ELR (cell line): ENCODE data around the gene MBP.

Source experiments
- DNase-seq: peaks from one replicate; pipeline ENCODE4 v3.0.0-alpha.2; 2015; ENCODE audit warnings: low read depth

Gene MBP

DNA sequence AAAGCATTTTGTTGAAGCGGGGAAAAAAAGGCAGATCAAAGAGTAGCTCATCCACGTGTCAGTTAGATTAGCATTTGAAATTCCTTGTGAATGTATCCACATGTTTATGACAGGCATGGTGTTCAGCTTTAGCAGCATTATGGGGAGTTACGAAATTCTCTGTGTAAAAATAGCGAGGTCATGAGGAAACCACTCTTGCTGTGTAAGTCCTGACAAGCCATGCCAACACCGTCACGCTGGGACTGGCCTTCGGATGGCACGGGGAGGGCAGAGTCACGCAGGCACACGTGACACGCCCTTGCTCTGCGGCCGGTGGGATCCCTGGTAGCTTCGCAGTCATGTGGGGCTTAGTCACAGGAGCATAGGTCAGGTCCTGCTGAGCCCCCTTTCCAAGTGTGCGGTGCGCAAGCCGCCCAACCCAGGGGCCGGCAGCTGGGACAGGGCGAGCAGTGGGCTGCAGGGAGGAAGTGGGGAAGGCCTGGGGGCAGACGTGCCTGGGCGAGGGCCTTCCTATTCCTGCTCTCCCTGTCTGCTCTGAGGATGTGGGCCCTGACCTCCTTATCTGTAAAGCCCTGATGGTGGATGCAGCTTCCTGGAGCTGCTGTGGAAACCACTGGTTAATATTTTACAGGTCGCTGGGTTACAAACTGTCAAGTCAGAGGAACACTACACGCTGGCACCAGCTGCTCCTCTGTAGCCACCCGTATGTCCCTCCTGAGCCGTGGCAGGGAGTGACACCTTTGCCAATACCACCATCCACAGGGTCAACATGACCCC lies 18.0 kb downstream of the MBP start:
- peak; percentile 69 for DNase-seq

DNA sequence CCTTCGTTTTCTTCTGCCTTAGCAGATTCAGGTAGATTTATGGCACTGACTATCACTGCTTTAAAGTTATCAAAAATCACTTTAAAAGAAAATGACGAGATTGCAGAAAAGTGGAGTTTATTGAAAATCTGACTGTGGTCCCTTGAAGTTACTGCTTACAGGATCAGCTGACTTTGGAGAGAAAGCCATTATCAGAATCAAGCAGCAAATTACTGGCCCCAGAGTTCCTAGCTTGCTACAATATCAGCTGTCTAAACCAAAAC lies 18.5 kb downstream of the MBP start:
- no peak for DNase-seq

DNA sequence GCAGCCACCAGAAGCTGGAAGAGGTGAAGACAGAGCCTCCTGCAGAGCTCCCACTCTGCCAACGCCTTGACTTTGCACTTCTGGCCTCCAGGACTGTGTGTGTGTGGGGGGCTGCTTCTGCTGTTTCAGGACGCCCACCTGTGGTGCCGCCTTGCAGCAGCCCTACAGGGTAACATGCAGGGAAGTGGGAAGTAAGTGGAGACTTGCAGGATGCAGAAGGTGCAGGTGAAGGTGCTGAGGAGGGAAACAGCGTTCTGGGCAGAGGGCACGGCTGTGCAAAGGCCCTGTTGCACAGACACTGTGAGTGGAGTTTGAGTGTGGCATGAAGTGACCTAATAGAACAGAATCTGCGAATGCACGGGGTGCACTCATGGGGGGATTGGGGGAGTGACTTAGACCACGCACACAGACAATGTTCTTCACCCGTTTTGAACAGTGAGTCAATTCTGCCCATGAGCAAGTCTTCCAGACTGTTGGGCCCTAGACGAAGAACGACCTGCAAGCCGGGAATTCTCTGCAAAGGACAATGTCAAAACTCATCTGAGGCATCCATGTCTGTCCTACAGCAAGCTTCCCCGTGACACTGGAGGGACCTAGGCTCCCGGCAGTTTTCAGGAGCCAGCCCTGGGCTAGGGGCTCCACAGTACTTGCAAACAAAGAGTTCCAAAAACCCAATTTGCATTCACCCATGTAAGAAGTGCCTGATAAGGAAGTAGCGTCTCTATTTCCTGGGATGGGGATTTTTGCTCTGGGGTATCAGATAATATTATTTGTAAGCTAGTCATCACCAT lies 19.0 kb downstream of the MBP start:
- no peak for DNase-seq

DNA sequence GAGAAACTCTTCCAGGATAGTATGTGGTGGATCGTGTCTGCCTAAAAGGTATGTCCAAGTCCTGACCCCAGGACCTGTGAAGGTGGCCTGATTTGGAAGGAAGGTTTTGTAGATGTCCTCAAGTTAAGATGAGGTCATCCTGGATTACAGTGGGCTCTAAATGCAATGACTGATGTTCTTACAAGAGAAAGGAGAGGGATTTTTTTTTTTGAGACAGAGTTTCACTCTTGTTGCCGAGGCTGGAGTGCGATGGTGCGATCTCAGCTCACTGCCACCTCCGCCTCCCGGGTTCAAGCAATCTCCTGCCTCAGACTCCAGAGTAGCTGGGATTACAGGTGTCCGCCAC lies 19.9 kb downstream of the MBP start:
- no peak for DNase-seq

DNA sequence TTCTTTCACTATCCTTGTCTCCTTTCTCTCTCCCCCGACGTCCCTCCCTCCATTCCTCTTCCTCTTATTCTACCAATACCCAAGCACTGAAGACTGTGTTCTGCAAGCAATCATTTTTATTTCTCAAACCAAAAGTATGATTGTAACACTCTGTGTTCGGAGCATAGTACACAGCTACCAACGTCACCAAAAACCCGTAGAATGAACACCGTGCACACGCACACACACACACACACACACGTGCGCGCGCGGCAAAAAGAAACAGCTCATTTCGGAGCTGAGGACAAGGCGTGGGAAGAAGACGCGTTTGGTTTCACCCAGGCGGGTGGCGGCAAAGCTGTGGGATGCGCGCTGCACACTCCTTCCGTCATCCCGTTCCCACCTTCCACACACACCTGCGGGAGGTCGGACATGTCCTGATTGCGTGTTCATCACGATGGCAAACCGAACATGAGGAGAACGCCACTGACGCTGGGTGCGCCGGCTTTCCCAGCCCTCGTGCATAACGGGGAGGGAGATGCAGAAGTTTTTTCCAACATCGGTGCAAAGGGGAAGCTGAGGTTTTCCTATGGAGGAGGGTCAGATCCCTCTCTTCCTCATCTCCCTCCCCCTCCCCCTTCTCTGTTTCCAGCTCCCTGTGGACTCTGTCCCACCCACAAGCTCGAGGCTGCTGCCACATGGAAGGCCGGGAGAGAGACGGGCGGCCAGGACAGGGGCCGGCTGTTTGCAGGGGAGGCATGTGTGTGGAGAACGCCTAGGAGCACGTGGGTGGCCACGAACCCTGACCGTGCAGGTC lies 20.4 kb downstream of the MBP start:
- DNase-seq = no peak

DNA sequence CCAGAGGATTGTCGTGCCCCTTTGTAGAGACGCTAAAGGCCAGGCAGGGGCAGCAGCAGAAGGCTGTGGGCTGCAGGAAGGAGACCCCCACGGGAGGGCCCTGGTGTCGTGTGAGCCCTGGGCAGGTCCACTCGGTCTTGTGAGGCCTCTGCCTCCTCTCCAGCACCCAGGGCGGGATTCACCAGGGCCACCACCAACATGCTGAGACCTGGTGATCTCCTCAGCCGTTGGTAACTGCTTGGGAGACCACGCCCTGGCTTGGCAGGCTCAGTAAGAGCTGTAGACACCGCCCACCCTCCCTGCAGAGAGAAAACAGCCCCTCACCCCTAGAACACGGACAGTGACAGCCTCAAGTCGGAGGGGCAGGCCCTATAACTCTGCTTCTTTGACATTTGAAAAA lies 21.1 kb downstream of the MBP start:
- DNase-seq = no peak

DNA sequence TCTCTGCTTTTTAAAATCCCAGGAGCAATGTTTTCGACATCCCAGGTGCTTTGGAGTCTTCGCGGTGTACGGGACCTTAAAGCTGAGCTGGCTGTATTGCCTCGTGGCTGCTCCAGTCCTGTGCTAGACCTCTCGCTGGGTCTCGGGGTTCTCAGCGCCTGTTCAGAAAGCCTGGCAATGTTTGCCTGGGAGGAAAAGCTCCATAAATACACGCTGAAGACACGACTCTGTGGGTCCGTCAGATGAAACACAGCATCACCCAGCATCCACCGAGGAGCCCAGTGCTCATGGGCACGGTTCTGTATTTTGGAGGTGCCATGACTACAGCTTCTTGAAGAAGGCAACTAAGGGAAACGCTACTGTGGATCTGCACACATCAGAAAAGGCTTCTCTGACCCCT lies 21.6 kb downstream of the MBP start:
- DNase-seq = no peak

DNA sequence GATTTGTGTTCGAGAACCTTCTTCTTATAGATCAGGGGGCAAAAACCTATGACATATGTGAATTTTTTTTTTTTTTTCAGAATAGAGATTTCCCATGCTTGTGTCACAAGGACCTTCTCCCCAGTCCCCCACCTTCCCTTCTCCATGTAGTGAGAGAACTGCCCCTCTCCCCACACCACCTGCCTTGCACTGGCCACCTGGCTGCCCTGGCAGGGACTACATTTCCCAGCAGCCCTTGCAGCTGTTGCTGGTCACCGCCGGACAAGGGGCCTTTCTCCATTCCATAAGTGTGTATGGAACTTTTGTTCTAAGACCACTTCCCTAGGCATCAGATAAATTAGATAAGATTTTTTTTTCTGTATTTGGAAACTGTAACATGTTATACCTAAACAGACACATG lies 22.2 kb downstream of the MBP start:
- DNase-seq = no peak

DNA sequence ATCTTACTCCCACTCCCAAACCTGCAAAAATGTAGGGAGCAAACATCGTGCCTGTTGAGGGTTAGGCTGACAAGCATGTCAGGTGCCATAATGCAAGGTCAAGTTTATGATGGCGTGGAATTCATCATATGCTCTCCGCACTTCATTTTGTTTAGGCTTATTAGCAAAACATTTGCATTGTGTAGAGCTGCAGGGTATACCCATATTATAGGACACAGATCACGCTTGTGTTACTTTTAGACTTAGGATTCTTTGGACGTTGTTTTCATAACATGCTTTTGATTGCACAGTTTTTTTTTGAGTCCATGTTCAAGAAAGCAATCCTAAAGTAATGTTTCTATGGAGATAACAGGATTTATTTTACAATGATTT lies 22.9 kb downstream of the MBP start:
- no peak for DNase-seq

DNA sequence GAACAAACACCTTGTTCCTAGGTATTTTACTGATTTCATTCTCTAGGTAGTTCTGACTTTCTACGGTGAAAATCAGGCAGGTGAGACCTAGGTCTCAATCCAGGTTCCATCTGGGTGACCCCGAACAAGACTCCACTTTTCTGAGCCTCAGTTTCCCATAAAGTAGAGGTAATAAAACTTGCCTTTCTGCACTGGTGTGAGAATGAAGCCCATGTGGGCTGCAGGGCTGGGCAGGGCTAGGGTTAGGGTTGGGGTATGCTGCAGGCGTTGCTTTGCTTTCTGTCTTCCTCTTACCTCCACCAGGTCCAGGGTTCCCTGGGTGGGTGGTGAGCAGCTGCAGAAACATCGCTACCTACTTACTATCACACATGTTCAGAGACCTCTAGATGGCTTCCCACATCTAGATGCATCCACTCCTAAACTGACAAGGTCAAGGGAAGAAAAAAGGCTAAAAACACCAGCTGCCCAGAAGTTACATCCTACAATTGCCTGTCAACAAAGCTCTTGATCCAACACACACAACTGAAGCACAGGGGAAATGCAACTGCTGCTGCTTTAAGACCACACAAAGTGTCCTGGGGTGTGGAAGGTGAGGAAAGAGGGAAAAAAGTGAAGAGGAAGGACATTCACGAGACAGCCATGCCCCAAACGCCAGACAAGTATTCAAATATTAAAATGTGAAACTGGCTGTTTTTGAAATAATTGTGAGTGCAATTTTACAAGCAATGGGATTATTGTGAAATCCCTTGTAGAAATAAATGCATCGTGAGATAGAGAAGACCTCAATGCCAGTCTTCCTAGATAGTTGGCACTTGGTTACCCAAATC lies 23.5 kb downstream of the MBP start:
- no peak for DNase-seq

DNA sequence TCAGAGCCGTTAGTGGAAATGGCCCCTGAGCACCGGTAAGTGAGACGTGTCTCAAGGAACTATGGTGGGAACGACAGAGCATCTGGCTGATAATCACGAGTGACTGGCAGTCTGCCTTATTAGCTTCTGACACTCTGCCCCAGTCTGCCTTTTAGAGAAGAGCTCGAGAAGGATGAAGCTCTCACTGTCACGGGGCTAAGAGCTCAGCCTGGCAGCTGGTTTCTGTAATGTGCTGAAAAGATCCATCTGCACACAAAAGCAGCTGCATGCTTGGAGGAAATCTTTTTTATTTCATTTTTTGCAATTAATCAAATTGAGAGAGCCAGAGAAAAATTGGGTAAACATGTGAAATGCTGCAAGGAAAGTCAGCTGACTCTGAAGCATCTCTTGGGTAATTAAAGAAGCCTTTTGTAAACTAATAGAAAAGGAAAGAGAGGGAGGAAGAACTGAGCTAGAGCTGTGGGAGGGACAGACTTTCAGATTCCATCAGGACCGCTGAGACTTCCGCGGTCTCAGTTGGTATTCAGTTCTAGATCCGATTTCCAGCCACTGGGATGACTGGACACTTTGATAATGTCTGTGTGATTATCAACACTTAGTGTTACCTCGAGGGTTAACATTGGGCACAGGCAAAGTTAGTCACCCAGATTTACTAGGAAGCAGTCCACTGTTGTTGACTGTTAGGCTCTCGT lies 24.4 kb downstream of the MBP start:
- DNase-seq = peak; percentile 87

DNA sequence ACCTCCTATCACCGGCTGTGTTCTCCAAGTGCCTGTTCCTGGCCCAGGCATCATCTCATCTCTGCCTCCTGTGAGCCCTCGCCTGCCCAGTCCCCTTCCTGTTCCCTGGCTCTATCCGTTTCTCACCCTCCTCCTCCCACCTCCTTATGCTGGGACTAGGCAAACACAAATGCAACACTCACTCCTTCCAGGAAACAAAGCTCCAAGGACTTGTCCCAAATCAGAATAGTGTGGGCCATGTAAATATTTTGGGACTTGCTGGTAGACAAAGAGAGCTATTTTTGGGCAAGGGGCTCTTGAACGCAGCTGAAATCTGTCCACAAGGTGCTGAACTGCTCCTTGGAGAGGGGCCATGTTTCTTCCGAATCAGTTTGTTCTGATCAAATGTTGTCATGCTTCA lies 25.3 kb downstream of the MBP start:
- DNase-seq = no peak

DNA sequence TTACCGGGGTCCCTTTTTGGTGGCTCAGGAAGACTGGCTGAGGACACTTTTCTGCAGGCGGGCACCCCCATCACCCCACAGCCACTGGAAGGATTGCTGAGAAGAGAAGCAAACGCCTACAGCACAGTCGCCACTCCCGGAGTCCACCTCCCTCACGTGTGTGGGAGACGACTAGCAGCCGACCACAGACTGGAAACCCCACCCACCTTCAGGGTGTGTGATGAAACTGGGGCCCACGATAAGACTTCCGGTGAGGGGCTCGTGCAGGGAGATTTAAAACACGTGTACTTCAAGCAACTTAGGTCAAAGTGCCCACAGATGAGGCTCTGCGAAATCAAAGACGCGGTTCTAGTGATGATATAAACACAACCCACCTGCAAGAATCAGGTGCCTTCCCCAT lies 26.3 kb downstream of the MBP start:
- DNase-seq = no peak

DNA sequence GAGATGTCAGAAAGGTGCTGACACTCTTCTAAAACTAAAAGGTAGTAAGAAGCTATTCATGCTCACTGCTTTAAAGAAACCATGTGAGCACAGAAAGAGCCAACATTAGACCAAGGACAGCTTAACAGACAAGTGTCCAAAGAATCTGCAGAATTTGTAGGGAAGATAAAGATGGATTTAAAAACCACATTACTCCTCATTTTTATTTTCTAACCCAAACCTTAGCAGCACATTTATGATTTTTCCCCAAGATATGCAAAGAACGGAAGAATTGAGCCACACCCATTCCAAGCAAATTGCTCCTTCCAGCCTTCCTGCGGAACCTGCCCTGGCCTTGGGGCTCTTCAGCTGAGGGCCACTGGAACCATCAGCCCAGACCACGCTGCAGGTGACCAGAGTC lies 26.9 kb downstream of the MBP start:
- no peak for DNase-seq

DNA sequence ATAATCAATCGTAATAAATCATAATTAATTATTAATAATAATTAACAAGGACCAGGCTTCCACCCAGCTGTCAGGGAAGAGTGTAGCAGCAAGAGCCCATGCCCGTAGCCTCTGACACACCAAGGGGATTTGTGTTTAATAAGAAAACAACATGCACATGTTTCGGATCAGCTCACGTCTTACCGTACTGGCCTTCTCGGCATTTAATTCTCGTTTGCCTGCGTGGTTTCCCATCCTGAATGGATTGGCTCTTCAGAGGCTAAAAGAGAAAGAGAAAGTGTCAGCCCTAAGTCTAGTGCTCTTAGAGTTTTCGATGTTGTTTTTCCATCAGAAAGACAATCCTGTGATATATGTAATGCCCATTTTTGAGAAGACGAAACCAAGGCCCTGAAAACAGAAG lies 27.6 kb downstream of the MBP start:
- no peak for DNase-seq

DNA sequence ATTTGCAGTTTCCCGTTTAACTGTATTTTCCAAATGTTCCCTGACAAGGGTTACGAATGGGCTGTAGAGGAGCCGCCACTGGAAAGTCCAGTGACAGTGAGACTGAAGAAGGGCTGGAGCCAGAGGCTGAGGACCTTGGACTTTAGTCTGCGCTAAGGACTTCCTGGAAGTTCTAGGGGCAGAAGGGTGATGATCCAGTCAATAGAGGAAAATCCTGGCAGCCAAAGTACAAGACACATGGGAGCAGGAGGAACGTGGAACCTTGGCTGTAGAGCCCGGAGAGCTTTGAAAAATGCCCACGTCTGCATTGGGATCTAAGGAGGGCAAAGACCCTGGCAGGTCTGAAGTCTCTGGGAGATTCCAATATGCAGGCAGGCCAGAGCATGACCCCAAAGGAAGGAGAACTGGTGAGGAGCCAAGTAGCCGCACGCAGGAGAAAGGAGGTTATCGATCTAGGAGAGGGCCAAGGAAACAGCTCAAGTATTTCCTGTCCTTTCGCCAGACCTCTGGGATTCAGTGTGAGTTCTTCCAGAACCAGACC lies 28.5 kb downstream of the MBP start:
- DNase-seq = no peak

DNA sequence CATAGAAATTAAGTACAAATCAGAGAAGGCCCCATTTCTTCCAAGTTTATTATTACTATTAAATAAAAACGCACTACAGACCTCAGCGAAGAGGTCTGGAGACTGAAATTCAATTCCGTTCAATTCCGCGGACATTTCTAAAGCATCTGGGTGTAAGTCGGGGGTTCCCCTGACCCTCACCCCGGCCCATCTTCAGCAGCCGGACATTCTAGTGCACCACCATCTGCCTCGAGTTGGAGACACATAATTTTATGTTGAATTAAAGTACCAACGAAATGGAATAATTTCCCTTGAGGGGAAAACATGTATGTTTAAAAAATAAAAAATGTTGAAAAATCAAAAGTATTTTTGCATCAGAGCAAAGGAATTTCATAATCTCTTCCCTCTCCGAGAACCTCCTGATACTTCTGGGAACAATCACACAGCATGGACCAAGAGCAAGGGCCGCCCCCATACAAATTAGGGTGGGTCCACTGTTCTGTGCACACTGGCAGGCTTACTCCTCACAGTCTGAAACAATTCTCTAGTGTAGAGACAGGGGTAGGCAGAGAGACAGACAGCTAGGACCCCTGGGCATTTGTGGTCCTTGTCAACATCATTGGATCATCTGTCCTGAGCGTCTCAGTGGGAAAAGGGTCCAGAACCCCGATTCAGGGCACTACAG lies 29.3 kb downstream of the MBP start:
- DNase-seq = peak; percentile 15

DNA sequence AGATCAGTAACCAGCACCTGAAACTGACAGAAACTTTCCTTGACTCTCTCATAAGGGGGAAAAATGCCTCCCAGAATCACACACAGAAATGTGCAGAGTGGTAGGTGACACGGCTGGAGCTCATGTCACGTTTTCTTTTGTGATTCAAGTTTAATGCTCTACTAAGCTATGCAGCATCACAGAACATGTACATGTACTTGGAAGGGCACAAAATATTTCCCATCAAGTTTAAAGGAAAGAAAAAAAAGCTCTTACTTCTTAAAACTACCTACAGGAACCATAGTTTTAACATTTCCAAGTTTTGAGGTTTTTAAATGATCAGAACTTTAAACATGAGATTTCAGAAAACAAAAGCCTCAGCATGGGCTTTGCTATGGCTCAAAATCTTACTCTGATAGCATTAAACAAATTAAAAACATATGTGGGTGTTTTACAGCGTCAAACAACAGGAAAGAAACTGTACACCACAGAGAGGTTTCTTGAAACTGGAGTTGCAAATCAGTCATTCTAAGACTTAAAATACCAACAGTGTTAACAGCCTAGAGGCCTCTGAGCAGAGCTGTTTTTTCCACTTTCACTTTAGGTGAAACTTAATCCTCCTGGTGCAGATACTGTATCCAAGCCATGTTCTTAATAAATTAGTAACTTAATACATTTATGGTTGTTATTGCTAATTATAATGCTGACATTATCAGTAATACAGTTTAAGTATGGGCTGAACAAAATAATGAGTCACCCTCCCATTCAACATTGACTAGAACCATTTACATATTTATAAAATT lies 30.1 kb downstream of the MBP start:
- DNase-seq = peak; percentile 80

DNA sequence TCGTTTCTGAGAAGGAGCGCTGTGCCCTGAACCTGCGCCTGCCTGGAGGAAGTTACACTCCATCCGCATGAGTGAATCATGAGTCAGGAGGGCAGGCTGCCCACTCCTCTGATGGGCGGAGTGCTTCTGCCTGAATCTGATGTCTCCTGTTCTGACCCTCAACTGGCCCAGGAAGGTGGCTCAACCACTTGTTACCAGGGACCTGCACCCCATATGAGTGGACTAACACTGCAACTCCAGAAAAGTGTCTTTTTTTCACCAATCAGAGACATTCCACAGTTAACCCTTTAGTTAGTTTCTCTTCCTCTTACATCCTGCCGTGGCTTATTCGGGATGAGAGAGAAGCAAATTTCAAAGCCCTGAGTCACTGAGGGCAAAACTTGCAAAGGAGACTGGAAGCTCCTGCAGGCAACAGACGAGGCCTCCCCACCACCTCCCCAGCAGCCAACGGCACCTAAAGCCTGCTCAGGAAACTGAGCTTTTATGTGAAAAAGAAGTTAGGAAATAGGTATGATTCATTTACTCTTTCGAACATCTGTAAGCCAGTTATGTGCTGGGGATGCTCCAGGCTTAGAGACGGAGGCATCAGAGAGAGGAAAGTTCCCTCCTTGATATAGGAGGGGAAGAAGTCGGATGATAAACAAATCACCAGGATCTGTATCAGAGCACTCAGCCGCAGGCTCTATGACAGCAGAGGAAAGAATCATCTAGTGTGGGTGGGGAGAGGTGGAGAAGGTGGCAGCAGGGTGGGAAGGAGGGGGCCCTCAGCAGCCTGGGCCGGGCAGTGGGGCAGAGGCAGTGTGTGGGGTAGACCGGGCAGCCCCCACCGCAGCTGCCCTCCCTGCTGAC lies 30.9 kb downstream of the MBP start:
- peak; percentile 99 for DNase-seq
